GM12892 (cell line): ENCODE data around the gene FGF1.

Experiments
- POLR2A ChIP-seq: IDR thresholded peaks from 2 replicates; pipeline ENCODE4 v1.6.1; 2011; ENCODE audit warnings: low read depth, low read length, control low read depth
- POLR2AphosphoS5 ChIP-seq: IDR thresholded peaks from 2 replicates; pipeline ENCODE4 v1.6.1; 2011; ENCODE audit warnings: low read depth, low read length, control low read depth
- TAF1 ChIP-seq: IDR thresholded peaks from 2 replicates; pipeline ENCODE4 v1.6.1; 2011; ENCODE audit warnings: low read depth, mild to moderate bottlenecking, control low read depth, low read length, borderline replicate concordance

DNA sequence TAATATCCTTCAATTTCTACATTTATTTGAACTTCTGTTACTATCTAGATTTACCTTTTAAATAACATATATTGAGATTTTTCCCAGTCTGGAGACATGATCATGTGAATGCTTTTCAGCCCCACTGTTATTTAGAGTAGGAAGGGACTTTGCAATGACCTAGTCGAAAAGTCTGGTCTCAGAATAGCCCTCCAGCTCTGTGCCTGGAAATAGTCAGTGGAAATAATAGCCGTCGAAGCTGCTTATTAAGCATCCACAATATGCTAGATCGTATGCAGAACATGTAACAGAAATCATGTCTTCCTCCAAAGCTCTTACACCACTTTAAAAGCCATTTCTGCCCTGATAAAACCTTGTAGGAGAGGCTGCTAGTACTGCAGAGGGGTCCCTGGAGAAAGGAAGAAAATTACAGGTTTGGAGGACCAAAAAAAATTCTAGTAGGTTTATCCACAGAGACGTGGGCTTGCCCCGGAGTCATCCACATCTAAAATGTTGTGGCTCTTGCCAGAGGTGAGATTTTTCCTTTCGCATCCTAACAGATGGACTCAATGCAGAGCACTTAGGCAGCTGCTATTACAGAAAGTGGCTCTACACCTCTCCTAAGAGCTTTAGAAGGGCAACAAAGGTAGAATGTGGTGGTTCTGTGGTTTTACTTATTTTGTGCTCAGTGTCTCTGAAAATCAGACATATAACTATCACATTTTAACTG lies 2.5 kb upstream of the FGF1 start:
- TF ChIP-seq POLR2A (no peak), TAF1 (no peak), POLR2AphosphoS5 (no peak)
